HCT116 (cell line): Measurements from ENCODE around the gene DTX1. TPM values are rescaled to one million over a fixed set of nuclear protein-coding genes. Genes with fewer than 3 reads are reported as not detected.

ENCODE experiments used
- ATAC-seq: fragments of 200-7000 bp; cut with Tn5 transposase; 2 replicates; pipeline ENCODE4 v1.9.1; 2020; ENCODE audit warnings: mild to moderate bottlenecking, moderate library complexity
- BruUV-seq: library from RNA; stranded (reverse); fragments of 400-500 nt; replicated peaks from 2 replicates; lab custom pipeline; 2021; lab: Mats Ljungman, UMichigan
- CTCF ChIA-PET: fragments of 300-600 bp; sonication (Branson Sonifier 250); formaldehyde crosslinking; loops from one replicate; lab custom pipeline; 2021; ENCODE audit warnings: antibody characterized with exemption; lab: Charles Lee
- POLR2A ChIA-PET: fragments of 300-600, 350-600 bp; sonication (Branson Sonifier 250); formaldehyde crosslinking; loops from one replicate; lab custom pipeline; 2021; ENCODE audit warnings: antibody characterized with exemption; lab: Charles Lee
- RAD21 ChIA-PET, 2 experiments: fragments of 300-600 bp; sonication (Branson Sonifier 250); formaldehyde crosslinking; loops; one replicate each; lab custom pipeline; 2023; ENCODE audit warnings: low total read pairs in 2 of 2; ENCODE audit not compliant: uncharacterized antibody in 2 of 2, unreplicated experiment in 2 of 2, low non-redundant PET in 1 of 2; lab: Charles Lee
- DNase-seq: peaks from one replicate; pipeline ENCODE4 v3.0.0-alpha.2; 2010; ENCODE audit warnings: low read depth, low spot score
- H2AFZ ChIP-seq: fragments of 200-600 bp; shearing (Covaris generic), sonication (generic); 2 replicates; pipeline ENCODE4 v1.6.1; 2017; ENCODE audit warnings: low read depth, mixed run types, mixed read lengths, antibody characterized with exemption, low read length; ENCODE audit not compliant: poor library complexity, severe bottlenecking
- H3K27ac ChIP-seq: 2 replicates; pipeline ENCODE4 v1.5.1; 2012; ENCODE audit warnings: low read depth, low read length
- H3K27me3 ChIP-seq: fragments of 200-600 bp; sonication (generic); 2 replicates; pipeline ENCODE4 v1.6.1; 2016; ENCODE audit warnings: mixed run types, low read length, mixed read lengths; ENCODE audit not compliant: insufficient read depth
- H3K36me3 ChIP-seq, 2 experiments: fragments of 200-500 bp in 1 of 2; fragments of 200-600 bp in 1 of 2; sonication (Bioruptor generic) in 1 of 2; sonication (generic) in 1 of 2; 2 replicates each; pipeline versions ENCODE4 v1.5.1 to v1.6.1; 2014 to 2016; ENCODE audit warnings: low read length in 2 of 2, inconsistent platforms in 1 of 2, mixed read lengths in 1 of 2, mixed run types in 1 of 2; ENCODE audit not compliant: insufficient read depth in 2 of 2, control insufficient read depth in 1 of 2
- H3K4me1 ChIP-seq, 2 experiments: fragments of 200-600 bp in 1 of 2; sonication (generic) in 1 of 2; 2 replicates each; pipeline versions ENCODE4 v1.5.1 to v1.6.1; 2012 to 2017; ENCODE audit warnings: low read length in 2 of 2, inconsistent platforms in 1 of 2, mild to moderate bottlenecking in 1 of 2, mixed read lengths in 1 of 2, mixed run types in 1 of 2, moderate library complexity in 1 of 2; ENCODE audit not compliant: insufficient read depth in 2 of 2, control insufficient read depth in 1 of 2
- H3K4me2 ChIP-seq: fragments of 200-600 bp; sonication (generic); 2 replicates; pipeline ENCODE4 v1.6.1; 2017; ENCODE audit warnings: mixed run types, low read length, mixed read lengths
- H3K4me3 ChIP-seq, 2 experiments: fragments of 200-600 bp in 1 of 2; sonication (generic) in 1 of 2; replicated peaks in 1 of 2; 2 replicates each; pipeline ENCODE4 v1.5.1; 2011 to 2016; ENCODE audit warnings: low read length in 2 of 2, control low read depth in 1 of 2, low read depth in 1 of 2, mild to moderate bottlenecking in 1 of 2, mixed read lengths in 1 of 2, mixed run types in 1 of 2
- H3K79me2 ChIP-seq: fragments of 200-600 bp; sonication (generic); 2 replicates; pipeline ENCODE4 v1.6.1; 2017; ENCODE audit warnings: mild to moderate bottlenecking, mixed run types, low read length, moderate library complexity, mixed read lengths; ENCODE audit not compliant: insufficient read depth
- H3K9ac ChIP-seq: fragments of 200-600 bp; sonication (generic); 2 replicates; pipeline ENCODE4 v1.6.1; 2016; ENCODE audit warnings: low read length, mixed read lengths
- H3K9me2 ChIP-seq: fragments of 200-600 bp; sonication (generic), shearing (Covaris generic); 2 replicates; pipeline ENCODE4 v1.6.1; 2017; ENCODE audit warnings: mixed run types, mild to moderate bottlenecking, moderate library complexity; ENCODE audit not compliant: insufficient read depth
- H3K9me3 ChIP-seq, 2 experiments: fragments of 200-500 bp in 1 of 2; fragments of 200-600 bp in 1 of 2; sonication (Bioruptor generic) in 1 of 2; sonication (generic) in 1 of 2; 2 replicates each; pipeline ENCODE4 v1.6.1; 2014 to 2017; ENCODE audit warnings: low read length in 2 of 2, mixed read lengths in 2 of 2, inconsistent platforms in 1 of 2, low read depth in 1 of 2, mild to moderate bottlenecking in 1 of 2, mixed run types in 1 of 2, moderate library complexity in 1 of 2; ENCODE audit not compliant: control insufficient read depth in 1 of 2, insufficient read depth in 1 of 2
- H4K20me1 ChIP-seq: fragments of 200-600 bp; sonication (generic), shearing (Covaris generic); 2 replicates; pipeline ENCODE4 v1.6.1; 2017; ENCODE audit warnings: mixed run types, mild to moderate bottlenecking, moderate library complexity; ENCODE audit not compliant: insufficient read depth
- CBX3 ChIP-seq: IDR thresholded peaks from 2 replicates; pipeline ENCODE4 v1.6.1; 2012; ENCODE audit warnings: low read depth
- CEBPB ChIP-seq: IDR thresholded peaks from 2 replicates; pipeline ENCODE4 v1.6.1; 2012; ENCODE audit warnings: low read depth
- EGR1 ChIP-seq: IDR thresholded peaks from 2 replicates; pipeline ENCODE4 v1.6.1; 2012; ENCODE audit warnings: low read depth
- ELF1 ChIP-seq: IDR thresholded peaks from 2 replicates; pipeline ENCODE4 v1.6.1; 2012; ENCODE audit warnings: low read depth, borderline replicate concordance
- EZH2 ChIP-seq: fragments of 200-600 bp; sonication (generic); IDR thresholded peaks from 2 replicates; pipeline ENCODE4 v1.6.1; 2017; ENCODE audit warnings: antibody characterized with exemption, mixed run types
- POLR2AphosphoS5 ChIP-seq: IDR thresholded peaks from 2 replicates; pipeline ENCODE4 v1.6.1; 2011; ENCODE audit warnings: mild to moderate bottlenecking, low read depth, low read length, moderate library complexity
- RAD21 ChIP-seq: IDR thresholded peaks from 2 replicates; pipeline ENCODE4 v1.6.1; 2012; ENCODE audit warnings: low read depth, mild to moderate bottlenecking
- SP1 ChIP-seq: IDR thresholded peaks from 2 replicates; pipeline ENCODE4 v1.6.1; 2012; ENCODE audit warnings: low read depth
- YY1 ChIP-seq: IDR thresholded peaks from 2 replicates; pipeline ENCODE4 v1.6.1; 2011; ENCODE audit warnings: low read length, low read depth, moderate library complexity, mild to moderate bottlenecking; ENCODE audit not compliant: insufficient replicate concordance; ENCODE audit errors: extremely low read depth
- ZNF274 ChIP-seq: fragments of 200-500 bp; sonication (Bioruptor generic); IDR thresholded peaks from 2 replicates; pipeline ENCODE4 v1.6.1; 2014; ENCODE audit warnings: mild to moderate bottlenecking, low read depth, low read length, inconsistent platforms
- intact Hi-C: fragments of 100-400 bp; cut with micrococcal nuclease; formaldehyde crosslinking; loops from 2 replicates; pipeline ENCODE4 v1.10.0; 2022
- total RNA-seq: library from RNA; stranded (reverse); gene quantifications from one replicate; pipeline ENCODE4 v1.2.1, GENCODE V29; 2021; ENCODE audit not compliant: unreplicated experiment
- TF ChIP-seq, protein P1 (sequence below), 3 experiments: fragments of 200-600 bp in 1 of 3; sonication (generic) in 1 of 3; IDR thresholded peaks in 2 of 3; conservative IDR thresholded peaks in 1 of 3; 2 replicates each; pipeline ENCODE4 v1.5.1; 2012 to 2017; ENCODE audit warnings: low read depth in 2 of 3, low read length in 2 of 3, antibody characterized with exemption in 1 of 3, borderline replicate concordance in 1 of 3, control low read depth in 1 of 3, mild to moderate bottlenecking in 1 of 3, mixed read lengths in 1 of 3, mixed run types in 1 of 3, moderate library complexity in 1 of 3; ENCODE audit not compliant: insufficient read depth in 1 of 3
- TF ChIP-seq, protein P2 (sequence below): IDR thresholded peaks from 2 replicates; pipeline ENCODE4 v1.6.1; 2012
- TF ChIP-seq, protein P3 (sequence below): IDR thresholded peaks from 2 replicates; pipeline ENCODE4 v1.6.1; 2012

DTX1 gene
- total RNA-seq, 1 experiment from 2014 or later: not detected

DNA sequence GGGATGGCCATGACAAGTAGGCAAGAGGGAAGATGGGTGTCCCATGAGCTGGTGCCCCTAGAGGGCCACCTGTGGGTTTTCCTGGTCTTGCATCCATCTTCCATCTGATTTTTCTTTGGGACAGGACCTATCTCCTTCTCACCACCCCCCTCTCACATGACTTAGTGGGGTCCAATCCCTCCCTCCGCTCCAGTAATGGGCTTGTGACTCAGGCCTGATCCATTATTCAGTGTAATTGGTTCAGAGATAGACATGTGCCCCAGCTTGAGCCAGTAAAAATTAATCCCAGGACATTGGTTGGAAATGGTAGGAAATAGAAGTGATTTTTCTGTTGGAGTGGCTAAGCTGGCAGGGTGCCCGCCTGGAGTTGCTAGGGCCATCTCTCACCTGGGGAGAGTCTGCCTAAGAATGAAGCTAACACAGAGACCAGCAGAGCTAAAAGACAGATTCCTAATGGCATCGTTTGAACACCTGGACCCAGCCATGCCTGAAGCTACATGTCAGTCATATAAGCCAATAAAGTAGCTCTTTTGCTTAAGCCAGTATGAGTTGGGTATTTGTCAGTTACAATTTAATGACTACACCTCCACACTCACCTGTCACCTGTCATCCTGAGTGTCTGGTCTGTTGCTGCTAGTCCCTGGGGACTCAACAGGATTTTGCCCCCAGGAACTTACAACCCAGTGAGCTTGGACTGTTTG lies 64.3 kb downstream of the DTX1 start:
- POLR2A ChIA-PET: interaction anchor here (1.2 kb wide), 1 partner anchor 15 kb away, joined by 3 read pairs; the partner anchor contains the start of gene RASAL1
- CTCF ChIA-PET: interaction anchor here (1.0 to 1.2 kb wide), 2 partner anchors 11 to 13 kb away, joined by 3 read pairs; no protein-coding TSS in a partner anchor
- no peak overlapping the region for H2AFZ ChIP-seq
- no peak overlapping the region; the same call in 1 of the 2 replicates for H3K4me2 ChIP-seq
- RAD21 ChIA-PET: no interaction called here
- H3K9ac ChIP-seq: no peak overlapping the region
- intact Hi-C loops: no loop called here
- TF ChIP-seq CEBPB (no peak), EGR1 (no peak), RAD21 (no peak), ZNF274 (no peak), SP1 (no peak)
- TF ChIP-seq, protein P1, sequence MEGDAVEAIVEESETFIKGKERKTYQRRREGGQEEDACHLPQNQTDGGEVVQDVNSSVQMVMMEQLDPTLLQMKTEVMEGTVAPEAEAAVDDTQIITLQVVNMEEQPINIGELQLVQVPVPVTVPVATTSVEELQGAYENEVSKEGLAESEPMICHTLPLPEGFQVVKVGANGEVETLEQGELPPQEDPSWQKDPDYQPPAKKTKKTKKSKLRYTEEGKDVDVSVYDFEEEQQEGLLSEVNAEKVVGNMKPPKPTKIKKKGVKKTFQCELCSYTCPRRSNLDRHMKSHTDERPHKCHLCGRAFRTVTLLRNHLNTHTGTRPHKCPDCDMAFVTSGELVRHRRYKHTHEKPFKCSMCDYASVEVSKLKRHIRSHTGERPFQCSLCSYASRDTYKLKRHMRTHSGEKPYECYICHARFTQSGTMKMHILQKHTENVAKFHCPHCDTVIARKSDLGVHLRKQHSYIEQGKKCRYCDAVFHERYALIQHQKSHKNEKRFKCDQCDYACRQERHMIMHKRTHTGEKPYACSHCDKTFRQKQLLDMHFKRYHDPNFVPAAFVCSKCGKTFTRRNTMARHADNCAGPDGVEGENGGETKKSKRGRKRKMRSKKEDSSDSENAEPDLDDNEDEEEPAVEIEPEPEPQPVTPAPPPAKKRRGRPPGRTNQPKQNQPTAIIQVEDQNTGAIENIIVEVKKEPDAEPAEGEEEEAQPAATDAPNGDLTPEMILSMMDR (IDR thresholded peaks at IDR 0.05 in 2 of 3, conservative IDR thresholded peaks at IDR 0.05 in 1 of 3; ENCODE audit: borderline replicate concordance in 1 of 3, insufficient read depth in 1 of 3, low read depth in 2 of 3, low read length in 2 of 3): no peak
- no peak overlapping the region for H3K4me3 ChIP-seq
- H3K27me3 ChIP-seq: no peaks in the 10 kb centered on the region
- ATAC-seq: peak; percentile 79
- no peaks in the 10 kb centered on the region for H4K20me1 ChIP-seq
- H3K9me2 ChIP-seq: no peaks in the 10 kb centered on the region
- H3K27ac ChIP-seq: no peak overlapping the region
- no peaks in the 10 kb centered on the region for H3K79me2 ChIP-seq
- BruUV-seq: no TSS peak
- DNase-seq: no peak
- H3K36me3 ChIP-seq: peaks cover 3 to 5% of the 10 kb centered on the region in 2 experiments; a peak in 3 of 4 replicates
- no peaks in the 10 kb centered on the region for H3K9me3 ChIP-seq
- H3K4me1 ChIP-seq: peaks cover 0 to 9% of the 10 kb centered on the region in 2 experiments; a peak in 2 of 4 replicates

DNA sequence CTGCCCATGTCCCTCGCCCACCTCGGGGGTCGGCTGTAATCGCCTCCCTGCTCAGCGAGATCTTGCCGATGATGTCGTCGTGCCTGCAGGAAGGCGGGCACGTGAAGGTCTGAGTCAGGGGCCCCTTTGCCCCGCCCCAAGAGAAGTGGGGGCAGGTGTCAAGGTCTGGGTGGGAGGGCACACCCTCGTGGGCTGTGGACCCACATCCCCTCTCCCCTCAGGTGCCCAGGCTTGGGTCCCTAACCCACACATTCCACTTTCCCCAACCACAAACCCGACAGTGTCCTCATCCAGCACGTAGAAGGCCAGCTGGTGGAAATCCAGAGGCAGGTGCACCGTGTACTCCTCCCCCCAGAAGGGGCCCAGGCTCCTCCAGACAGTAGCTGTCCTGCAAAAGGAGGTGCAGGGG lies 71.3 kb downstream of the DTX1 start:
- CTCF ChIA-PET: no interaction called here
- no peak for TF ChIP-seq POLR2AphosphoS5
- TF ChIP-seq CBX3: no peak
- no peak for TF ChIP-seq RAD21
- TF ChIP-seq, protein P1 (IDR thresholded peaks at IDR 0.05 in 2 of 3, conservative IDR thresholded peaks at IDR 0.05 in 1 of 3; ENCODE audit: borderline replicate concordance in 1 of 3, insufficient read depth in 1 of 3, low read depth in 2 of 3, low read length in 2 of 3): no peak
- no peak for TF ChIP-seq YY1
- TF ChIP-seq, protein P2, sequence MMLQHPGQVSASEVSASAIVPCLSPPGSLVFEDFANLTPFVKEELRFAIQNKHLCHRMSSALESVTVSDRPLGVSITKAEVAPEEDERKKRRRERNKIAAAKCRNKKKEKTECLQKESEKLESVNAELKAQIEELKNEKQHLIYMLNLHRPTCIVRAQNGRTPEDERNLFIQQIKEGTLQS: no peak
- no peak for TF ChIP-seq EZH2
- TF ChIP-seq, protein P3, sequence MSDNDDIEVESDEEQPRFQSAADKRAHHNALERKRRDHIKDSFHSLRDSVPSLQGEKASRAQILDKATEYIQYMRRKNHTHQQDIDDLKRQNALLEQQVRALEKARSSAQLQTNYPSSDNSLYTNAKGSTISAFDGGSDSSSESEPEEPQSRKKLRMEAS: no peak
- TF ChIP-seq SP1: no peak
- no peak for TF ChIP-seq ELF1
- TF ChIP-seq, all 23 proteins: peak for 0
- Histone ChIP-seq H4K20me1 (no peaks in the 10 kb centered on the region), H3K27ac (no peak overlapping the region), H3K27me3 (no peaks in the 10 kb centered on the region), H3K4me1 (no peaks in the 10 kb centered on the region), H3K4me3 (no peak overlapping the region), H3K9me2 (no peaks in the 10 kb centered on the region), H3K79me2 (no peaks in the 10 kb centered on the region), H3K9me3 (no peaks in the 10 kb centered on the region), H3K4me2 (no peak overlapping the region), H3K36me3 (peaks cover 3 to 5% of the 10 kb centered on the region in 2 experiments; a peak in 3 of 4 replicates), H2AFZ (no peak overlapping the region), H3K9ac (no peak overlapping the region)
- DNase-seq (no peak), ATAC-seq (no peak)
- ChIA-PET RAD21 (no interaction called here), POLR2A (no interaction called here)
- no TSS peak for BruUV-seq
- intact Hi-C loops: no loop called here
